Astrocyte of the cerebellum (primary cell): Measurements from ENCODE around the gene KCNT2.

Source experiments
- DNase-seq: peaks from one replicate; pipeline ENCODE4 v3.0.0-alpha.2; 2011; ENCODE audit warnings: low read depth
- H3K4me3 ChIP-seq: 2 replicates; pipeline ENCODE4 v1.5.1; 2011; ENCODE audit warnings: mild to moderate bottlenecking, low read depth, low read length, moderate library complexity
- in situ Hi-C: cut with HindIII; loops from 2 replicates; pipeline ENCODE4 v1.10.0; 2017; ENCODE audit warnings: low sequenced_read_pairs
- TF ChIP-seq, protein P1 (sequence below): IDR thresholded peaks from 2 replicates; pipeline ENCODE4 v1.5.1; 2012; ENCODE audit warnings: low read length, low read depth, moderate library complexity, mild to moderate bottlenecking; ENCODE audit errors: missing control alignments

Gene KCNT2

DNA sequence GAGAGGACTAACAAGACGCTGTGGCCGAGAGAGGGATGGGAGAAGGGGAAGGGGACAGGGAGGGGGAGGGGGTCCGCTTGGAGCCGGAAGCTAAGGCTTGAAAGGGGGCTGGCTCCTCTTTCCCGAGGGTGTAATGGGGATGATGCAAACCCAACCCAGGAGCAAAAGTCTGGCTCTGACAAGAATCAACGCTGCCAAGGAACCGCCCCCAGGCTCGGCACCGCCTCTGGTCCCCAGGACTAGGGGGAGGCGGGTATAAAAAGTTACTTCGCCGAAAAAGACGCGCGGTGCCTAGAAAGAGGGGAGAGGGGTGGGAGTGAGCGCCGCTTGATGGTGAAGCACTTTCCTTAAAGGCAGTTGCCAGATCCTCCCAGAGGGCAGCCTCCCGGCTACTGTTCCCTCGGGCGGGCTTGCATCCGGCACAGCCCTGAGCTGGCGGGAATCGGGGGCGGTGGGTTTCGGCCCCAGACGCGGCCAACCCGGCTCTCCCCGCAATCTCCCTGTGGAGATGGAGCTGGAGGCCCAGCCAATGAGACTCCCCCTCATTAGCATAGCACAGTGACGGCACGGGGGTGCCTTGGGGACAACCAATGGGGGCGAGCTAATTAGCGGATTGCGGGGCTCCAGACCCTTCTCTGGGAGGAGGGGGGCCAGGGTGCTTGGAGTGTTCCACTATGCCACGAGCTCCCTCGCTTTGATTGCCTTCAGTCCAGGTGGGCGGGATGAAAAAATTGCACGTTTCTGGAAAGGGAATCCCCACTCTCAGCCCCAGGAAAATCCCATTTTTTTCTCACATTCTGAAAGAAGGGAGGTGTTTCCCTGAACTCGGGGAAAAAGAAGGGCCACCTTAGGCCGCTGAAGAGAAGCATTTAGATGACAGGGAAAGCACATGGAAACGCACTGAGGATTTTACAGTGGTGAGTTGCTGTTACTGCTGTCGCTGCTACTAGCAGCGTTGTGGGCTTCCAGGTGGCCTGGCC, at the start of gene KCNT2:
TSS of gene KCNT2 (minus strand) at position 51 of the 980 bp plus-strand sequence. CDS start 131 bp downstream, outside the sequence.
- in situ Hi-C loops, result no loop called here
- peak; percentile 36 for DNase-seq
- H3K4me3 ChIP-seq, result peak within 1 kb of the TSS; percentile 88
- TF ChIP-seq, protein P1, sequence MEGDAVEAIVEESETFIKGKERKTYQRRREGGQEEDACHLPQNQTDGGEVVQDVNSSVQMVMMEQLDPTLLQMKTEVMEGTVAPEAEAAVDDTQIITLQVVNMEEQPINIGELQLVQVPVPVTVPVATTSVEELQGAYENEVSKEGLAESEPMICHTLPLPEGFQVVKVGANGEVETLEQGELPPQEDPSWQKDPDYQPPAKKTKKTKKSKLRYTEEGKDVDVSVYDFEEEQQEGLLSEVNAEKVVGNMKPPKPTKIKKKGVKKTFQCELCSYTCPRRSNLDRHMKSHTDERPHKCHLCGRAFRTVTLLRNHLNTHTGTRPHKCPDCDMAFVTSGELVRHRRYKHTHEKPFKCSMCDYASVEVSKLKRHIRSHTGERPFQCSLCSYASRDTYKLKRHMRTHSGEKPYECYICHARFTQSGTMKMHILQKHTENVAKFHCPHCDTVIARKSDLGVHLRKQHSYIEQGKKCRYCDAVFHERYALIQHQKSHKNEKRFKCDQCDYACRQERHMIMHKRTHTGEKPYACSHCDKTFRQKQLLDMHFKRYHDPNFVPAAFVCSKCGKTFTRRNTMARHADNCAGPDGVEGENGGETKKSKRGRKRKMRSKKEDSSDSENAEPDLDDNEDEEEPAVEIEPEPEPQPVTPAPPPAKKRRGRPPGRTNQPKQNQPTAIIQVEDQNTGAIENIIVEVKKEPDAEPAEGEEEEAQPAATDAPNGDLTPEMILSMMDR, result peak; percentile 7

DNA sequence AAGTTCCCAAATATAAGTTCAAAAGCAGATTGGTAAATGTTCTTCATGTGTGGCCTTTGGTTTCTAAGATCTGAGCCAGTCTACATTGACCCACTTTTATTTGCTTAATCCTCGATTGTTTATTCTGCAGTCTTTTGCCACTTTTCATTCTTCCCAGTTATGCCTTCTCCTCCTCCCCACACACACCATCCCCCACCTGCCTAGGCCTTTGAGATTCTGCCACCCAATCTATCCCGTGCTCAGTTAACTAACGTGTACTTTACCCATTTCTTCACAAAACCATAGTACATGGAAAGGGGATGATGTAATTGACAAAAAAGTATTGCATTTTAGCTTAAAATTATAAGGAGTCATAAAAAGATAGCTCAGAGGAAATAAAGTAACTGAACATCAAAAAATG, 47.3 kb upstream of the KCNT2 start:
- TF ChIP-seq, protein P1, result no peak
- in situ Hi-C loops, result no loop called here
- no peak overlapping the region for H3K4me3 ChIP-seq
- no peak for DNase-seq

DNA sequence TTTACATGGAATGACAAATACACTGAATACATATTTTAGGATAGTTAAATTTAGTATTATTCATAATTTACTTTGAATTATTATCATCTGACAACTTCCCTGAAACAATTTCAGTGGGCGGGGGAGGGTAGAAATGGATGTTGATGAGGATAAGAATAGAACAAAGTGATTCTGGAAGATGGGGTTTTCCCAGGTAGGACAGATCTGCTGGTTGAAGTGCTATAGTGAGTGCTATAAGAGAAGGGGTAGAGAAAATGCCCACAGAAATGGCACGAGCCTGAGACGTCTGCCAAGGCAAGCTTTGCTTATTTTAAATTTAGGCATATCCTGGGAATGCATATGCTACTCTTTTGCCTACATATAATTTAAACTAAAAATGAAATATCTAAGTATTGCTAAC, 46.8 kb upstream of the KCNT2 start:
- no peak overlapping the region for H3K4me3 ChIP-seq
- no peak for DNase-seq
- in situ Hi-C loops, result no loop called here
- TF ChIP-seq, protein P1, result no peak

DNA sequence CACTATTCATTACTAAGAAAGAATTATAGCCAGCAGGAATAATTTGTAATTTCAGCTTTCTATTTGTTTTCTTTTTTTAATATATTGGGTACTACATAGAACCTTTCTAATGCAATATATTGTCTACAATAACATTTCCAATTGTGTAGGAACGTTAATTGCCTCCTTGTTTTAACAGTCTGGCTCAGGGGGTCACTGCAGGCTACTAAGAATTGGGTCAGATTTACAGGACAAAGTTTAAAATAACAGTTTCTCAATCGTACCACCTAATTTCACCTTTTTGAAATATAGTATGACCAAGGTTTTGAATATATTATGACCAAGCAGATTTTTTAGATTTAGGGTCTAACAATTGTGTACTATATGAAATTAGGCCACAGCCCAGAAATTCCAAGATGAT, 46.0 kb upstream of the KCNT2 start:
- in situ Hi-C loops, result no loop called here
- no peak for DNase-seq
- TF ChIP-seq, protein P1, result no peak
- peak overlapping the region; percentile 37 for H3K4me3 ChIP-seq

DNA sequence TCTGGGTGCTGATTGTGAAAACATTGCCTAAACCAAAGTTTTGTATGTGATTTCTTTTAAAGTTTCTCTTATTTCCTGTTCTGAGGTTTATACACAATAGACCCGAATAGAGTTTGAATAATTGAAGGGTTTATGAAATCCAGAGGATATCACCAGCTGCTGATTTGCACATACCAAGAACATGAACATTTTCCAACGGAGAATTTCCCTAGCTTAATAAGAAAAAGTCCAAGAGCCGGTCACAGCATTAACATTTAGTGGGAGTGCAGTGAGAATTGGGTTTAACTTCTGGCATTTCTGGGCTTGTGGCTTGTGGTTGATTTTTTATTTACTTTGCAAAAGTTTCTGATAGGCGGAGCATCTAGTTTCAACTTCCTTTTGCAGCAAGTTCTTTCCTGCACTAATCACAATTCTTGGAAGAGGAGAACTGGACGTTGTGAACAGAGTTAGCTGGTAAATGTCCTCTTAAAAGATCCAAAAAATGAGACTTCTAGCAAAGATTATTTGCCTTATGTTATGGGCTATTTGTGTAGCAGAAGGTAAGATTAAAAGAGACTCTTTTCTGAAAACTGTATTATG, 43.5 kb upstream of the KCNT2 start, which contains the start of gene CFH:
TSS of gene CFH (plus strand) at position 407 of the 579 bp plus-strand sequence. CDS start at position 482, 75 bp downstream.
- in situ Hi-C loops, result no loop called here
- H3K4me3 ChIP-seq, result peak within 1 kb of the TSS; percentile 37
- DNase-seq, result peak; percentile 97
- TF ChIP-seq, protein P1, result no peak

DNA sequence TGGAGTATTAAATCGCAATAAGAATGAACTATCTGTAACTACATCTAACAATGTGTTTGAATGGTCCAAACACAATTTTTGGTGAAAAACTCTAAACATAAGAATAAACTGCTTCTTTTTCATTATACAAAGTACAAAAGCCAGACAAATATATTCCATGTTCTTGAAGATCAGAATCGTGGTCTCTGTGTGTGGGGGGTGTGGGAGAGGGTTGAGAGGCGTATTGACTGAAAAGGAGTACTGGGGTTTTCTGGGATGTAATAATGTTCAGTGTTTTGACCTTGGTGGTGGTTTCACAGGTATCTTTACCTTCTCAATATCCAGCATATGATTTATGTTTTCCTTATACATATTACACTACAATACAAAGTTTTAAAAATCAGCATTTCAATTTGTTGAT, 42.8 kb upstream of the KCNT2 start:
- no peak overlapping the region for H3K4me3 ChIP-seq
- in situ Hi-C loops, result no loop called here
- no peak for DNase-seq
- TF ChIP-seq, protein P1, result no peak
